ENCODE results near the gene TAF5L. TPM values are rescaled to one million over a fixed set of nuclear protein-coding genes. Genes with fewer than 3 reads are reported as not detected.

TAF5L gene
- total RNA-seq, 1 donor from 2014 or later = 12.5 TPM

DNA sequence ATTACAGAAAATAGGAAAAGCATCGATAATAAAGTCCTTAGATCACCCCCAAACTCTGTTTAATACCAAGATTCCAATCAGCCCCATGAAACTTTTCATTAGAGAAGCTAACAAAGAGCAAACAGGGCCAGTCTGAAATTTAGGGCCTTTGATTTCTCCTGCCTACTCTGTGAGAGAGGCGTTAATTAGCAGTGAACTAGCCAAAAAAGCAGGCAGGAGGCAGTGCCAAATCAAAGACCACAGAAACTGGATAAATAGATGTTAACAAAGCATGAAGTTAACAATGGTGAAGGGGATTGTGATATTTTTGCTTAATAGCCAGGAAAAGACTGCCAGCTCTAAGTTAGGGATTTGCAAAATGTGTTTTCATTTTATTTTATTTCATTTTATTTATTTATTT lies 11.2 kb downstream of the TAF5L start:
- DNase-seq (ENCODE audit: extremely low spot score in 2 of 2) = no peak
- Histone ChIP-seq H3K4me3 (no peak overlapping the region), H3K4me1 (no peaks in the 10 kb centered on the region), H3K9me3 (no peaks in the 10 kb centered on the region), H3K27me3 (no peaks in the 10 kb centered on the region), H3K36me3 (peaks cover 0 to 27% of the 10 kb centered on the region in 2 donors), H3K27ac (no peak overlapping the region)
- intact Hi-C loops (cut with DNase I) = no loop called here
- TF ChIP-seq, protein P1, sequence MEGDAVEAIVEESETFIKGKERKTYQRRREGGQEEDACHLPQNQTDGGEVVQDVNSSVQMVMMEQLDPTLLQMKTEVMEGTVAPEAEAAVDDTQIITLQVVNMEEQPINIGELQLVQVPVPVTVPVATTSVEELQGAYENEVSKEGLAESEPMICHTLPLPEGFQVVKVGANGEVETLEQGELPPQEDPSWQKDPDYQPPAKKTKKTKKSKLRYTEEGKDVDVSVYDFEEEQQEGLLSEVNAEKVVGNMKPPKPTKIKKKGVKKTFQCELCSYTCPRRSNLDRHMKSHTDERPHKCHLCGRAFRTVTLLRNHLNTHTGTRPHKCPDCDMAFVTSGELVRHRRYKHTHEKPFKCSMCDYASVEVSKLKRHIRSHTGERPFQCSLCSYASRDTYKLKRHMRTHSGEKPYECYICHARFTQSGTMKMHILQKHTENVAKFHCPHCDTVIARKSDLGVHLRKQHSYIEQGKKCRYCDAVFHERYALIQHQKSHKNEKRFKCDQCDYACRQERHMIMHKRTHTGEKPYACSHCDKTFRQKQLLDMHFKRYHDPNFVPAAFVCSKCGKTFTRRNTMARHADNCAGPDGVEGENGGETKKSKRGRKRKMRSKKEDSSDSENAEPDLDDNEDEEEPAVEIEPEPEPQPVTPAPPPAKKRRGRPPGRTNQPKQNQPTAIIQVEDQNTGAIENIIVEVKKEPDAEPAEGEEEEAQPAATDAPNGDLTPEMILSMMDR (IDR thresholded peaks at IDR 0.05) = no peak
- TF ChIP-seq POLR2AphosphoS5 (IDR thresholded peaks at IDR 0.05; ENCODE audit: insufficient read depth in 1 of 2, low read depth in 1 of 2) (no peak), POLR2A (IDR thresholded peaks at IDR 0.05) (no peak)

DNA sequence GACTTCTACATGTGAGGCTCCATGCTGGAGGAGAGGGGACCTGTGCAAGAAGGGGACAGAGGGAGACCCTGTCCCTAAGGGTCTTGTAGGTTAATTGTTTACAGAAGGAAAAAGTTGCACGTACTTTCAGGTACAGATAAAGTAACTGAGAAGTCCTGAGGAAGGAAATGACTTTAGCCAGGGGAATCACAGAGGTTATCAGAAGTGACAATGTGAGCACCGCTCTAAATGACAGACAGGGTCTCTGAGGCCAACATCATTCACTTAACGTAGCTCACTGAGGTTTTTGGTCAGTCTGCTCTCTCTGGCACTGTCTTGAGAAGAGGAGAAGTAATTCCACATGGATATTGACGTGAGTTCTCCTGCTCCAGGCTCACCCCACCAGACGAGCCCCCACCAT lies 12.0 kb downstream of the TAF5L start:
- DNase-seq (ENCODE audit: extremely low spot score in 2 of 2) = no peak
- no peak overlapping the region for H3K4me3 ChIP-seq
- no peaks in the 10 kb centered on the region for H3K9me3 ChIP-seq
- H3K27me3 ChIP-seq = no peaks in the 10 kb centered on the region
- TF ChIP-seq POLR2AphosphoS5 (IDR thresholded peaks at IDR 0.05; ENCODE audit: insufficient read depth in 1 of 2, low read depth in 1 of 2) = no peak
- no peak for TF ChIP-seq POLR2A (IDR thresholded peaks at IDR 0.05)
- TF ChIP-seq, protein P1 (IDR thresholded peaks at IDR 0.05) = no peak
- no peak overlapping the region for H3K27ac ChIP-seq
- H3K36me3 ChIP-seq = peaks cover 0 to 35% of the 10 kb centered on the region in 2 donors
- intact Hi-C loops (cut with DNase I) = no loop called here
- H3K4me1 ChIP-seq = no peaks in the 10 kb centered on the region

DNA sequence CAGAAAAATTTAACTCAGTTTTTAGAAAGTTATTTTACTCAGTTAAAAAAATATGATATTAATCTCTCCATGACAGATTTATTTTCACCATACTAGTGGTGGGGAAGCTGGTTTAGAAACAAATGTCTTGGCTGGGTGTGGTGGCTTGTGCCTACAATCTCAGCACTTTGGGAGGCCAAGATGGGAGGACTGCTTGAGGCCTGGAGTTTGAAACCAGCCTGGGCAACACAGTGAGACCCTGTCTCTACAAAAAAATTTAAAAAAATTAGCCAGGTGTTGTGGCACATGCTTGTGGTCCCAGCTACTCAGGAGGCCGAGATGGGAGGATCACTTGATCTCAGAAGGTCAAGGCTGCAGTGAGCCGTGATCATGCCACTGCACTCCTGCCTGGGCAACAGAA lies 17.3 kb downstream of the TAF5L start:
- H3K4me3 ChIP-seq = no peak overlapping the region
- H3K4me1 ChIP-seq = no peaks in the 10 kb centered on the region
- H3K27ac ChIP-seq = no peak overlapping the region
- peaks cover 0 to 60% of the 10 kb centered on the region in 2 donors for H3K36me3 ChIP-seq
- no peaks in the 10 kb centered on the region for H3K9me3 ChIP-seq
- no peak for DNase-seq (ENCODE audit: extremely low spot score in 2 of 2)
- intact Hi-C loops (cut with DNase I) = no loop called here
- H3K27me3 ChIP-seq = no peaks in the 10 kb centered on the region
- no peak for TF ChIP-seq POLR2AphosphoS5 (IDR thresholded peaks at IDR 0.05; ENCODE audit: insufficient read depth in 1 of 2, low read depth in 1 of 2)
- no peak for TF ChIP-seq POLR2A (IDR thresholded peaks at IDR 0.05)
- TF ChIP-seq, protein P1 (IDR thresholded peaks at IDR 0.05) = no peak

DNA sequence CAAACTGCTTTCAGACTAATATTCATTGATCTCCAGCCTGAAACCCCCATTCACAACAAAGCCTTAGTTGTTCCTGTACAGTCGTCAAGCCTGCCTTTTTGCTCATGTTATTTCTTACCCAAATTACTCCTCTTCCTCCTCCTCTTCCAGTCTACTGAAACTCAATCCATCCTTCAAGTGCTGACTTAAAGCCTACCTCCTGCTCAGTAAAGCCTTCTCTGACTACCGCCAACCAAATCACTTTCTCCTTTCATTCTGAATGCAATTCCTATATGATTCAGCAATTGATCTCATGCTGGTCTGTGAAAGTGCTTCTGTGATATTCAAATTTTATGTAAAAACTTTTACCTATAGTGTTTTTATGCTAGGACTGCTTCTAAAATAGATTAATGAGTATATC lies 18.6 kb downstream of the TAF5L start:
- Histone ChIP-seq H3K36me3 (peaks cover 0 to 64% of the 10 kb centered on the region in 2 donors), H3K9me3 (no peaks in the 10 kb centered on the region), H3K4me1 (no peaks in the 10 kb centered on the region), H3K27me3 (no peaks in the 10 kb centered on the region), H3K4me3 (no peak overlapping the region), H3K27ac (no peak overlapping the region)
- intact Hi-C loops (cut with DNase I) = no loop called here
- DNase-seq (ENCODE audit: extremely low spot score in 2 of 2) = no peak
- TF ChIP-seq POLR2A (IDR thresholded peaks at IDR 0.05) (no peak), POLR2AphosphoS5 (IDR thresholded peaks at IDR 0.05; ENCODE audit: insufficient read depth in 1 of 2, low read depth in 1 of 2) (no peak)
- TF ChIP-seq, protein P1 (IDR thresholded peaks at IDR 0.05) = no peak

GRCh38 chr1:229603371-229604005 lies 22.4 kb downstream of the TAF5L start:
- intact Hi-C loops (cut with DNase I) = no loop called here
- H3K27ac ChIP-seq = no peak overlapping the region
- no peak for DNase-seq (ENCODE audit: extremely low spot score in 2 of 2)
- H3K4me1 ChIP-seq = peaks cover 10% of the 10 kb centered on the region
- H3K9me3 ChIP-seq = no peaks in the 10 kb centered on the region
- TF ChIP-seq POLR2AphosphoS5 (IDR thresholded peaks at IDR 0.05; ENCODE audit: insufficient read depth in 1 of 2, low read depth in 1 of 2) (no peak), POLR2A (IDR thresholded peaks at IDR 0.05) (no peak)
- TF ChIP-seq, protein P1 (IDR thresholded peaks at IDR 0.05) = no peak
- H3K36me3 ChIP-seq = peaks cover 0 to 37% of the 10 kb centered on the region in 2 donors
- no peaks in the 10 kb centered on the region for H3K27me3 ChIP-seq
- H3K4me3 ChIP-seq = no peak overlapping the region

Data from vagina (tissue), 2 donors.